Muscle layer of duodenum (tissue), 2 donors: ENCODE data around the gene ADARB1.
A peak's percentile ranks its signal among the peaks of the same experiment; 100 is the strongest.
"Not testable (repeated sequence)": the region's sequence is repeated elsewhere in the genome, so short reads cannot be mapped to it uniquely, and the experiment has no call there.

Source experiments
- H3K27ac ChIP-seq: one replicate; pipeline ENCODE4 v1.7.0; 2013; ENCODE audit warnings: mild to moderate bottlenecking, low read length
- H3K27me3 ChIP-seq: one replicate; pipeline ENCODE4 v1.7.0; 2013; ENCODE audit warnings: low read depth, mild to moderate bottlenecking, control low read depth, low read length
- H3K36me3 ChIP-seq, 2 donors: one replicate each; pipeline ENCODE4 v1.7.0; 2013; ENCODE audit warnings: low read length in 2 of 2, control low read depth in 1 of 2, mild to moderate bottlenecking in 1 of 2; ENCODE audit not compliant: insufficient read depth in 2 of 2, control insufficient read depth in 1 of 2
- H3K4me1 ChIP-seq, 2 donors: one replicate each; pipeline ENCODE4 v1.7.0; 2013; ENCODE audit warnings: low read length in 2 of 2, mild to moderate bottlenecking in 2 of 2, control low read depth in 1 of 2, moderate library complexity in 1 of 2; ENCODE audit not compliant: insufficient read depth in 2 of 2, control insufficient read depth in 1 of 2
- H3K4me3 ChIP-seq, 2 donors: one replicate each; pipeline ENCODE4 v1.7.0; 2013; ENCODE audit warnings: low read length in 2 of 2, low read depth in 1 of 2, mild to moderate bottlenecking in 1 of 2
- H3K9me3 ChIP-seq, 2 donors: one replicate each; pipeline ENCODE4 v1.7.0; 2013; ENCODE audit warnings: low read length in 2 of 2, control low read depth in 1 of 2, mild to moderate bottlenecking in 1 of 2; ENCODE audit not compliant: control insufficient read depth in 1 of 2
- donor health status: healthy.

Gene ADARB1

DNA sequence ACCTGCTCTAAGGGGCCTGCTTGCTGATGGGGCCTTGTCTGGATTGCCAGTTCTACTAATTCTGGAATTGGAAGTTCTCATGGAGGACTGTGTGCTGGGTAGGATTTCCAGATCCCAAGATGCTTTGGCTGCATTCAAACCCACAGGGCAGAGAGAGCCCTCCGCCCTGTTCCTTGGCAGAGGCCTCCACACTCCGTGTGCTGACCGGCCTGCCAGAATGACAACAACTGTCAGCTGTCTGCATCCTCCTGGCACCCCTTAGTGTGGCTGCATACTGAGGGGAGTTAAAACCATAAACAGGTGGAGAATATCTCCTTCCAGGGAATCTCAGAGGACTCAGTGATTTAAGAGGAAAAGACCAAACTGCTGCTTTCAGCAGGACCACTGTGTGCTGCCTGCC is 60.7 kb downstream of the ADARB1 start:
- peaks cover 0 to 5% of the 10 kb centered on the region in 2 donors for H3K36me3 ChIP-seq
- H3K27me3 ChIP-seq, result no peaks in the 10 kb centered on the region
- no peak overlapping the region for H3K4me3 ChIP-seq
- no peak overlapping the region for H3K27ac ChIP-seq
- H3K4me1 ChIP-seq, result peaks cover 0 to 29% of the 10 kb centered on the region in 2 donors
- H3K9me3 ChIP-seq, result no peaks in the 10 kb centered on the region

DNA sequence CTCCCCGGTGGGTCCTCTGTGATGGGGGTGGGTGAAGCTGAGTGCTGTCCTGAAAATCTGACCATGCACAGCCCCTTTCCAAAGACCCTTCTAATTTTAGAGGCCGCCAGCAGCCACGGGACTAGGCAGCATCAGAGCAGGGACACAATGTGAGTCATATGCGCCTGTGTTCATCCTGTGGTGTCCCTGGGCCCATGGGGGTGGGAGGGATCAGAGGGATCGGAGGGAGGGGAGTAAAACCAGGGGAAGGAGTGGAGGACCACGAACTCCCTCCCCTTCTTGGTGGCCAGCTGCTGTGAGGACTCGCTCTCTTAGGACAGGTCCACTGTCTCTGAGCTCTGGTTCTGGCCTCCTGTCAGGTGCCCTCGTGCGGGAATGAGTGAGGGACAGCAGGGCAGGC is 61.5 kb downstream of the ADARB1 start:
- Histone ChIP-seq H3K27me3 (no peaks in the 10 kb centered on the region), H3K9me3 (no peaks in the 10 kb centered on the region), H3K4me3 (no peak overlapping the region), H3K27ac (no peak overlapping the region), H3K4me1 (peaks cover 0 to 24% of the 10 kb centered on the region in 2 donors), H3K36me3 (peaks cover 0 to 5% of the 10 kb centered on the region in 2 donors)

DNA sequence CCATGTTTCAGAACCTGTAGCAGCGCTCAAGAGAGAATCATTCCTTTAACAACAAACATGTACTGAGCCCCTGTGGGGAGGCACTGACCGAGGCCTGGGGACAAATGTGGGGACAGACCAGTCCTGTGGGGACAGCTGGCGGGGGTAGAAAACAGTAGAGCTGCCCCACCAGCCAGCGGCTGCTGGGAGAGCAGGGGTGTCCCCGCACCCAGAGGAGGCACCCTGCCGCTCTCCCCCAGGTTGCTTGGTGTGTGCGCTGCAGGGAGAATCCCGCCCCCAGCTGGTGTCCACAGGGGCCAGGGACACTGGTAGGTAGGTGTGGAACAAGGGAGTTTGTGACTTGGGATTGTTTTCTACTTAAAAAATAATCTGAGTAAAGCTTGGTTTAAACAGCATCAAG is 62.1 kb downstream of the ADARB1 start:
- Histone ChIP-seq H3K9me3 (no peaks in the 10 kb centered on the region), H3K27me3 (no peaks in the 10 kb centered on the region), H3K4me1 (peaks cover 0 to 17% of the 10 kb centered on the region in 2 donors), H3K4me3 (no peak overlapping the region), H3K27ac (no peak overlapping the region), H3K36me3 (peaks cover 0 to 5% of the 10 kb centered on the region in 2 donors)

DNA sequence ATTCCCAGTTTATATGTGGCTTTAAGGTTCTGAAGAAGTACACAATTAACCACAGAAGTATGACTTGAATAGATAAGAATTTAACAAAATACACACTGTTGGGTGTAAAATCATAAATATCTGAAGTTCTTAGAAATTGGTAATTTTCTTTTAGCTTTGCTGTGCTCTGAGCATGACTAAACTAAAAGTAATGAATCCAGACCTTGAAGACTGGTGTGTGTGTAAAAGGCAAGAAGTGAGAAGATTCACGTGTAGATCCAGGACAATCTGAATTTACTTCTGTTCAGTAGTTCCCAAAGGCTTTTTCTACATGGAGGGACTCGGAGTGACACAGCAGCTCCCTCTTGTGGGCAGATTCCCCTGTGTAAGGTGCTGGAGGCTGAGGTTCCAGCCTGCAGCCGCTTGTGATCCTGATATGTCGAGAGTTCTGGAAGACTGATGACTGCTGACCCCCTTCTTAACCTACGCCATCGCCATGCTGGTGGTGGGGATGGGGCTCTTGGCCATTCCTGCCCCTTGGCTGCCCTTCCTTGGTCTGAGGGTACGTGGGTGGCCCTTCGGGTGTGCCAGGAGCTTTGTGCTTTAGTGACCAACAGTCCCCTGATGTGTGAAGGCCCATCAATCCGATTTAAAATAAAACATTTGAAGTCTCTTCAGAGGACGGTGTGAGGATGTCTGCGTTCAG is 62.7 kb downstream of the ADARB1 start:
- Histone ChIP-seq H3K4me1 (peaks cover 0 to 16% of the 10 kb centered on the region in 2 donors), H3K4me3 (no peak overlapping the region), H3K36me3 (peaks cover 0 to 5% of the 10 kb centered on the region in 2 donors), H3K9me3 (no peaks in the 10 kb centered on the region), H3K27ac (no peak overlapping the region), H3K27me3 (no peaks in the 10 kb centered on the region)

DNA sequence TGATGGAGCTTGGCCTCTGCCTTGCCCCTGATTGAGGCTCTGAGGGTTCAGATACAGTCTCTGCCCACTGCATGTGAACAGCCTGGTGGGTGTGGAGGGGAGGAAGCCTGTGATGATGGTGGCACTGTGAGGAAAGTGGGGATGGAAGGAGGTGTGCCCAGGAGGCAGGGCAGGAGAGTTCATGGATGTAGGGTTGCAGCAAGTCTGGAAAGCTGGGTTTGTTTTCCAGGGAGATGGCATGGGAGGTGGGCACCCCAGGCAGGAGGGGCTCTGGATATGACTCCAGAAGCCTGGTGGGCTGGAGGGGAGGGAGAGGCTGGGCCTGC is 63.2 kb downstream of the ADARB1 start:
- H3K27ac ChIP-seq, result no peak overlapping the region
- H3K36me3 ChIP-seq, result peaks cover 0 to 5% of the 10 kb centered on the region in 2 donors
- no peaks in the 10 kb centered on the region for H3K27me3 ChIP-seq
- H3K9me3 ChIP-seq, result no peaks in the 10 kb centered on the region
- H3K4me3 ChIP-seq, result no peak overlapping the region
- H3K4me1 ChIP-seq, result peaks cover 0 to 16% of the 10 kb centered on the region in 2 donors

DNA sequence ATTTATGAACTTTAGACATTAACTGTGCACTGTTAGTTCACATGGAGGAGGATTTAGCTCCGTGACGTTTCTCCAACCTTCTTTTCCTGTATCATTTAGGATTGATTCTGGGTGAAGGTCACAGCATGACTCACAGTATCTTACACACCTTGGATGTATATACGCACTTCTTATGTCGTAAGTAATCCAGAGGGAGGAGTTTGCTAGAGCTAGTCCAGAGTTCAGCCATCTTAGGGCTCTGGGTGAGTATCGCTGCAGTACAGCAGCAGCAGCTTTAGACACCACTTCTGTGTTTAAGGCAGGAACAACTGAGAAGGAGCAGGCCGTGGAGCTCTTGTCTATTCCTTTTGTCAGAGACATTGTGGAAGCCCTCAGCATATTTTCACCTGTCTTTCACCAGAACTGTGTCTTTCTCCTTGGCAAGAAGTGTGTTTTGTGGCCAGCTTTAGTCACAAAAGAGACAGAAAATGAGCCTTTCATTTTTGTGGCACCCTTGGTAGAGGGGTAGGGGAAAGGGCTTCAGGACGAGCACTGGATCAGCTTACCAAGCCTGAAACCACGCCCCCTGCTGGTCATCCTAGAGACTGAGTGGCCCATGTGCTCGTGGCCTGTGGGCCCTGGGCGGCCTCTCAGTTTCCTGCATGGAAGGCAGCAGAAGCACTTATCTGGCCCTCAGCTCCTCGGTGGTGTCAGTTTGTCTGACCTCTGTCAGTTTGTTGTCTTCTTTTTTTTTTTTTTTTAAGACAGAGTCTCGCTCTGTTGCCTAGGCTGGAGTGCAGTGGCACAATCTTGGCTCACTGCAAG is 64.0 kb downstream of the ADARB1 start:
- Histone ChIP-seq H3K4me3 (no peak overlapping the region), H3K9me3 (no peaks in the 10 kb centered on the region), H3K27me3 (no peaks in the 10 kb centered on the region), H3K36me3 (peaks cover 0 to 5% of the 10 kb centered on the region in 2 donors), H3K4me1 (peaks cover 0 to 9% of the 10 kb centered on the region in 2 donors), H3K27ac (peak overlapping the region; percentile 71)

DNA sequence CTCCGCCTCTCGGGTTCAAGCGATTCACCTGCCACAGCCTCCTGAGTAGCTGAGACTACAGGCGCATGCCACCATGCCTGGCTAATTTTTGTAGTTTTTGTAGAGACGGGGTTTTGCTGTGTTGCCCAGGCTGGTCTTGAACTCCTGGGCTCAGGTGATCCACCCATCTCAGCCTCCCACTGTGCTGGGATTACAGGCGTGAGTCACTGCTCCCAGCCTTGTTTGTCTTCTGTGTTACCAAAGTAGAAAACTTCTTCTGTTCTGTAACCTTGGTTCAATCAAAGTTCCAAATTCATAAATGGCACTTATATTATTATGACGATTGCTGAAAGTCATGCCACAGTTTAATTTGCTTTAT is 64.6 kb downstream of the ADARB1 start:
- not testable (repeated sequence) for H3K27me3 ChIP-seq, H3K9me3 ChIP-seq, H3K4me1 ChIP-seq, H3K36me3 ChIP-seq, H3K27ac ChIP-seq, H3K4me3 ChIP-seq

DNA sequence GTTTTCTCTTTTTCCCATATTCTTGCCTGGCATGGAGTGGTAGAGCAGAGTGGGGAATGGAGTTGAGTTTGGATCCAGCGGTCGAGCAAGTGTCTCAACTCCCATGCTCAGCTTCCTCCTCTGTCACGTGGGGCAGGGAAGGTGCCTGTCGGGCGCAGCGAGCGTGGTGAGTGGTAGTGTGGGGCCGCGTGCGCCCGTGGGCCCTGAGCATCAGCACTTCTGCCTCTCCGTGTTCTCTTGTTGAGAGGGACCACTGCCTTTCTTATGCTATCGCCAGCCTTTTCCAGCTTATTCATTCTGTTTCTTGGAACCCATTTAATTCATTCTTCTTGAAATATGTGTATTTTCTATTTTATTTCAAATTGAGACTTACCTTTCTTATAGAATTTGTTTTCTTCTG is 65.1 kb downstream of the ADARB1 start:
- Histone ChIP-seq H3K9me3 (no peaks in the 10 kb centered on the region), H3K27ac (no peak overlapping the region), H3K4me1 (peaks cover 0 to 7% of the 10 kb centered on the region in 2 donors), H3K36me3 (peaks cover 0 to 5% of the 10 kb centered on the region in 2 donors), H3K4me3 (no peak overlapping the region), H3K27me3 (no peaks in the 10 kb centered on the region)

DNA sequence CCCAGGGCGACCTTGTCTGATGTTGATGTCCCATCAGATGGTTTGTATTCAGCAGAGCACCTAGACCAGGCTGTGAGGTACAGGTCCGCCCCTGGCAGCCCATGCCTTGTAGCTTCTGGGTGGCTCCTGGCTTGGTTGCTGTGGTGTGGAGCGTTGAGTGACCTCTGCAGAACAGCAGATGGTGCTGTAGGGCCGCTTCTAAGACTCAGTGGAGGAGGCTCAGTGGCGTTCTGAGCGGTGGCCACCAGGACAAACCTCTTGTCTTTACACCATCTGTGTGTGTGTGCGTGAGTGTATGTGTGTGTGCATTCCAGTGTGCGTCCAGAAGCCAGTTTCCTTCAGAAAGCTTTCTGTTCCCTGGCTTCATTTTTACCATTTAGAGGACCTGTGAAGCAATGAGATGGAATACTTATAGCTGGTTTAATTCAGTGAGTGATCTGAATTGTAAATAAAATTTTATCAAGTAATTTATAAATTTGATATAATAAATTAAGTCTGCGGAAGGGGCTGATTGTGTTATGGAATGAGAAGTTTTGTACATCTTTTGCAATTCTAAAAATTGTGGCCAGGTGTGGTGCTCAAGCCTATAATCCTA is 66.1 kb downstream of the ADARB1 start:
- Histone ChIP-seq H3K4me3 (no peak overlapping the region), H3K4me1 (no peaks in the 10 kb centered on the region), H3K27ac (no peak overlapping the region), H3K36me3 (peaks cover 0 to 5% of the 10 kb centered on the region in 2 donors), H3K9me3 (no peaks in the 10 kb centered on the region), H3K27me3 (no peaks in the 10 kb centered on the region)

DNA sequence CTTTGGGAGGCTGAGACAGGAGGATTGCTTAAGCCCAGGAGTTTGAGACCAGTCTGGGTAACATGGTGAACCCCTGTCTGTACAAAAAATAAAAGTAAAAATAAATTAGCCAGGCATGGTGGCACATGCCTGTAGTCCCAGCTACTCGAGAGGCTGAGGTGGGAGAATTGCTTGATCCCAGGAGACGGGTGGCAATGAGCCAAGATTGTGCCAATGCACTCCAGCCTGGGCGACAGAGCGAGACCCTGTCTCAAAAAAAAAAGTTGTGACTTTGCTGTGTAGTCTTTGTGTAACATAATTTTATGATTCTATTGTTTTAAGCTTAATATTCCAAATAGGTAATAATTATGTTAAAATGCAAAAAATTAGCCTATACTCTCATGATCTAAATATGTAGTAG is 66.6 kb downstream of the ADARB1 start:
- not testable (repeated sequence) for H3K9me3 ChIP-seq, H3K27me3 ChIP-seq, H3K36me3 ChIP-seq, H3K4me1 ChIP-seq, H3K27ac ChIP-seq, H3K4me3 ChIP-seq

DNA sequence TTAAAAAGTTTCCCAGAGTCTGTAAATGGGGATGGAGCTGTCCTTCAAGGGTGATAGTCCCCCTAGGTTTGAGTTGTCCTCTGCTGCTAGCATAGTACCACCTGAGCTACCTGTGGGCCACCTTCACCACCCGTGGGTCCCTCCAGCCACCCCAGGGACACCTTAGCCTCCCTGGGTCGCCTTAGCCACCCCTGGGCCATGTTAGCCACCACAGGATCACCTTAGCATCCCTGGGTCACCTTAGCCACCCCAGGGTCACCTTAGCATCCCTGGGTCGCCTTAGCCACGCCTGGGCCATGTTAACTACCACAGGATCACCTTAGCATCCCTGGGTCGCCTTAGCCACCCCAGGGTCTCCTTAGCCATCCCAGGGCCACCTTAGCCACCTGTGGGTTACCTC is 67.1 kb downstream of the ADARB1 start:
- H3K4me1 ChIP-seq, result no peaks in the 10 kb centered on the region
- H3K4me3 ChIP-seq, result no peak overlapping the region

More for the DNA sequence above, 67.1 kb downstream of the ADARB1 start:
- H3K27me3 ChIP-seq, result no peaks in the 10 kb centered on the region
- H3K36me3 ChIP-seq, result peaks cover 0 to 5% of the 10 kb centered on the region in 2 donors
- H3K9me3 ChIP-seq, result no peaks in the 10 kb centered on the region
- H3K27ac ChIP-seq, result no peak overlapping the region
